Hippocampal formation (tissue), 2 donors: ENCODE measurements around the gene ANKRD26.
A peak's percentile ranks its signal among the peaks of the same experiment; 100 is the strongest.
"Not testable (repeated sequence)": the region's sequence is repeated elsewhere in the genome, so short reads cannot be mapped to it uniquely, and the experiment has no call there.

Source experiments
- DNase-seq, 2 donors: peaks; one replicate each; lab custom pipeline; 2025; lab: John Stamatoyannopoulos, UW

The ANKRD26 gene

GRCh38 chr10:27099916-27100812, at the start of gene ANKRD26:
Gene ANKRD26, minus strand, starts transcription at chr10:27100494. Its CDS starts 168 bp downstream, at chr10:27100326.
- peak; percentile 91 to 93 for DNase-seq

GRCh38 chr10:27147701-27148100, 47.4 kb upstream of the ANKRD26 start:
- DNase-seq: no peak

DNA sequence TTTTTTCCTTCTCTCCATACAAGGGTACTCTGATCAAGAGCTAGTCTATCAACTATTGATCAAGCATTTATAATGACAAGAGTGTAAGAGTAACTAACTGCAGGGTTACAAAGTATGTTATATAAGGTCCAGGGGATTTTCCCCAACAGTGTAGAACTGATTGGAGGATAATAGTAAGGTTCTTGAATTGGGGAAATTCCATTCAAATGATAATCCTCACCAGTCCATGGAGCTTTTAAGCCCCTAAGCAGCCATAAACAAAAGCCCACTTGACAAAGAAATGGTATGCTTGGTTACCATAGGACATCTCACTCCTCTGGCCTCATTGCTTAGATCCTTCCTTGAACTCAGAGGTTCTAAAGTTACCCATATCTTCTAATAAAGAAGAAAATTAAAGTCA, 45.6 kb upstream of the ANKRD26 start:
- DNase-seq: no peak

DNA sequence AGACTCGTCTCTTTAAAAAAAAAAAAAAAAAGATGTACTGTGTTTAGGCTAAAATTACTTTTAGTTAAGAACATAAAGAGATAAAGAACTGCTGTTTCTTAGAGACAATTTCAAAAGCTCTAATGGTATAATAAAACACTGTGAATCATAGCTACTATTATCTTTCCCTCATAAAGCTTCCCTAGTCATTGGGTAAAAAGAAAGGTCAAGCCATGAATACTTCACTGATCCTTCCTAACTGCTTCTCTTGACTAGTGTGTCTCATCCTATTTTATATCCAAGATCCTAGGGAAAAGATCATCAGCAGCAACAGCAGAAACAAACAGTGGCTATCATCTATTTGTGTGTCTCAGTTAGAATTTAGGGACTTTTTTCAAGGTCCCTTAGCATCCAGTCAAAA, 43.4 kb upstream of the ANKRD26 start:
- no peak for DNase-seq

- no peak for DNase-seq
Observed at GRCh38 chr10:27138277-27138676, 38.0 kb upstream of the ANKRD26 start.

DNA sequence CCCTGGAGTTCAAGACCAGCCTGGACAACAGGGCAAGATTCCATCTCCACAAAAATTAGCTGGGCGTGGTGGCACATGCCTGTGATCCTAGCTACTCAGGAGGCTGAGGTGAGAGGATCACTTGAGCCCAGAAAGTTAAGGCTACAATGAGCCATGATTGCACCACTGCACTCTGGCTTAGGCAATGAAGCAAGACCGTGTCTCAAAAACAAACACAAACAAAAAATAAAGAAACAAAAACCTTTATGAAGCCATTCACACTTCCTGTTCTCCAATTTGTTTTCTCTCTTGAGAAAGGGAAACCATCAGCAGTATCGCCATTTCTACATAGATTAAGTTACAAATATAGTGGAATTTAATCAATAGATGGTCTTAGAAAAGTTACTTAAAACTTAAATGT, 34.1 kb upstream of the ANKRD26 start:
- DNase-seq: no peak

- DNase-seq: no peak
Observed at GRCh38 chr10:27108165-27108564, 7.9 kb upstream of the ANKRD26 start.

- DNase-seq: no peak
Observed at GRCh38 chr10:27104919-27105318, 4.6 kb upstream of the ANKRD26 start.

- DNase-seq: no peak
Observed at GRCh38 chr10:27100813-27101347, 586 bp upstream of the ANKRD26 start.

GRCh38 chr10:27099448-27099847, 846 bp downstream of the ANKRD26 start:
- DNase-seq: no peak

GRCh38 chr10:27088119-27089044, 11.9 kb downstream of the ANKRD26 start:
- no peak for DNase-seq

DNA sequence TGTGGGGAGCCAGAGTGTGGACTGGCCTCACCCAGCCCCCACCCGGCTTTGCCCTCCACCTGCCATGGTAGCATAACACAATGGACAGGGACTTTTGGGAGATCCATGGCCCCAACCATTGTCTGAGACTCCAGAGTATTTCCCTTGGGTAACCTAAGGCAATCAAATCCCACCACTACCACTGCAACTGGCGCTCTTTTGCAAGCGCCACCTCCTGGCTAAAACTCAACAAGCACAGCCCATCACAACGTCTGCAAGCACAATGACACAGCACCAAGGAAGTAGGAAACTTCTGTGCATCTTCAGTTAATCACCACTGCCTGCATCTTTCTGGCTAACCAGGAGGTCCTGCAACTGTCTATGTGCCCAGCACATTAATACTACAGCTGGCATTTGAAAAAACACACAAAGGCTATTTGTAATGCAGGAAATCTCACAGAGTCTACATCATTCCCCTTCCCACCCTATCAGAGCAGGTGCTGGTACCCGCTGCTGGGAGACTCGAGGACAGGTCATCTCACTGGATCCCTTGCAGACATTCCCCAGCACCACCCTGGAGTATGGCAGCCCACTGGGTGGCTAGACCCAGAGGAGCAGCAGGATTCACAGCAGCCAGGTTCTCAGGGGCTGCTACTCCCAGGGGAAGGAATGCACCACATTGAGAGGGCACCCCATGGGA, 27.7 kb downstream of the ANKRD26 start:
- DNase-seq: no peak

DNA sequence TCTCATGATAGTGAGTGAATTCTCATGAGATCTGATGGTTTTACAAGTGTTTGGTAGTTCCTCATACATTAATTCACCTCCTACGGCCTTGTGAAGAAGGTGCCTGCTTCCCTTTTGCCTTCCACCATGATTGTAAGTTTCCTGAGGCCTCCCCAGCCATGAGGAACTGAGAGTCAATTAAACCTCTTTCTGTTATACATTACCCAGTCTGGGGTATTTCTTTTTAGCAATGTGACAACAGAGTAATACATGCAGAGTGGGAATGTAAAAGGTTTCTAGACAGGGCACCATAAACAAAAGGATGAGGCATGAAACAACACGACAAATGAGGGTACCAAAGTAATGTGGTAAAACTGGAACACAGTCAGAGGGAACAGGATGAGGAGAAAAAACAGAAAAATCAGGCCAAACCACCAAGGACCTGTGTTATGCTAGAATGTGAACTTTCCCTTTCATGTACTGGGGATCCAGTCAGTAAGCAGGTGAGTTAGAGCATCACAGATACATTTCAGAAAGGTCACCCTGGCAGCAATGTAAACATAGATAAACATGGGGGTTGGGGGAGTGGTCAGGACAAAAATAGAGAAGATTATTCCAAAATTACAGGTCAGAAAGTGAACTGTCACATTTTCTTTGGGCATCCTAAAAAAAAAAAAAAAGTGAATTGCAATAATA, 31.9 kb downstream of the ANKRD26 start:
- no peak for DNase-seq

DNA sequence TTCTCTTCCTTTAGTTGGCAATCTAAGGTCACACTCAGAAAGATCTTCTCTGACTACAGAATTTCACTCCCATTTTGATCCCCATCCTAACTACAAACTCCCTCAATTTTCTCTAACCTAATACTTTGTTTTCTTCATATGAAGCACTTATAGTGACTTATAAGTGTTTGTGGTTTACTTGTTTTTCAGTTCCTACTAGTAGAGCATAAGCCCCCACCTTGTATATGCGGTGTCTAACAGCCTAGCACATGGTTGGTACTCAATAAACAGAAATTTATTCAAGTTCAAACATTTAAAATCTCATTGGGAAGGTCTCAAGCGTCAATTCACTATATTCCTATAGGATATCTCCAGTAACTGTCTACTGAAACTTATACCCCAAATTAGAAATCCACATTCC, 35.2 kb downstream of the ANKRD26 start:
- DNase-seq: no peak

DNA sequence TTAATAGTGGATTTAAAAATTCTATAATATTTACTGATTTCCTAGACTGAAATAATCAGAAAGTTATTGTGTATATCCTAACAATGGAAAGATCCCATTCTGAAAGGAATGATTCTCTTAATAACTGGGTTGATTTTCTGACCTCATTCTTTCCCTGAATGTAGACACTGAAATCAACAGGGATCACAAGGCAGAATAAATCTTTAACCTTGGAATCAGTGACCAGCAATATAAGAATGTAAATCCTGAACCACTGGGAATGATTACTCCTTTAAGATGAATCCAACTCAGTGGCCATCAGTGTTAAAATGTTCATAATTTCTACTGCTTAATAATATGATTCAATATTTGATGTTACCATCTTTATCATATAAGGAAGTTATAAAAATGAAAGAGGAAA, 47.6 kb downstream of the ANKRD26 start:
- DNase-seq: no peak

- not testable (repeated sequence) for DNase-seq
Observed at GRCh38 chr10:27045247-27045646, 55.0 kb downstream of the ANKRD26 start.

DNA sequence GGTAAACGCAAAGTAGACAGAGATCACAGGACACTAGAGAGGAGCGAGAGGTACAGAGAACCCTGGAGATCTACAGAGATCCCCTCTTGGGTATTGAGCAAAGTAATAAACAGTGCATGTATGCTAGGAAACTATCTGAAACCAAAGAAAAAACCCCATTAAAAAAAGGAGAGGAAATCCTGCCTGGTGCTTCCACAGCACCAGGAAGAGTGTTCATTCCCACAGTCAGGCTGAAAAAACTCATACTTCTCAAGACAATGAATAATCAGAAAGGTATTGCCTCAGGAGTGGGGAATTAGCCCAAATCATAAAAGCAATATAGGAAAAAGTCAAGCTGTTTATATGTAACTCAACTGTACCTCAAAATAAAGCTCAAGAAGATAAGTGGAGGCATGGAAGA, 59.1 kb downstream of the ANKRD26 start:
- DNase-seq: no peak

GRCh38 chr10:27038168-27038567, 62.1 kb downstream of the ANKRD26 start:
- no peak for DNase-seq

- DNase-seq: no peak
Observed at GRCh38 chr10:27035163-27035562, 65.1 kb downstream of the ANKRD26 start.

DNA sequence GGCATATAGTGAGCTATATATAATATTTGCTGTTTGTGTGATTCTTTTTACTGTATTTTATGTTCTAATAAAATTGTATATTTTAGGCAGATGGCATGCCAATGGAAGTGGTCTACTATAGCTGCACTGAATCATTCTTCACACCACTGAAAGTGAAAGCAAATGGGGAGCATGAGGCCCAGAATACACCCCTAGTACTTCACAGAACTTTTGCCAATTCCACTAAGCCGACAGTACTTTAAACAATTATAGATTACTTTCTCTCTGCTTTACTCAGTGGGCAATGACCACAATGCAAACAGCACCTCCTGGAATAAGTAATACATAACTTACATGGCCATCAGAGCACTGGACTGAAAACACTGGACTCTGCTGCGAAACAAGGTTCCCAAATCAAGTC, 70.2 kb downstream of the ANKRD26 start:
- DNase-seq: no peak

DNA sequence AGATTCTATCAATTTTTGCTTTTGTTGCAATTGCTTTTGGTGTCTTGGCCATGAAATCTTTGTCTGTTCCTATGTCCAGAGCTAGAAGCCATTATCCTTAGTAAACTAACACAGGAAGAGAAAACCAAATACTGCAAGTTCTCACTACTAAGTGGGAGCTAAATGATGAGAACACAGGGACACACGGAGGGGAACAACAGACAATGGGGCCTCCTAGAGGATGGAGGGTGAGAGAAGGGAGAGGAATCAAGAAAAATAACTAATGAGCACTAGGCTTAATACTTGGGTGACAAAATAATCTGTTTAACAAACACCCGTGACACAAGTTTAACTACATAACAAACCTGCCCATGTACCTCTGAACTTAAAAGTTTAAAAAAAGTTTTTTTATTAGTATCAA, 78.2 kb downstream of the ANKRD26 start:
- no peak for DNase-seq
